Activated CD4-positive, alpha-beta T cell treated with anti-CD3 and anti-CD28 coated beads, Interleukin-10, Interleukin-2, amounts not matched to agents 100 ng/mL and 50 ng/mL, durations not matched to agents 16 hours and 8 hours (primary cell): ENCODE results near the gene CETN3.
"Not testable (repeated sequence)": the region's sequence is repeated elsewhere in the genome, so short reads cannot be mapped to it uniquely, and the experiment has no call there.

ENCODE experiments used
- DNase-seq: peaks from one replicate; pipeline ENCODE4 v3.0.0-alpha.2; 2020

Gene CETN3

DNA sequence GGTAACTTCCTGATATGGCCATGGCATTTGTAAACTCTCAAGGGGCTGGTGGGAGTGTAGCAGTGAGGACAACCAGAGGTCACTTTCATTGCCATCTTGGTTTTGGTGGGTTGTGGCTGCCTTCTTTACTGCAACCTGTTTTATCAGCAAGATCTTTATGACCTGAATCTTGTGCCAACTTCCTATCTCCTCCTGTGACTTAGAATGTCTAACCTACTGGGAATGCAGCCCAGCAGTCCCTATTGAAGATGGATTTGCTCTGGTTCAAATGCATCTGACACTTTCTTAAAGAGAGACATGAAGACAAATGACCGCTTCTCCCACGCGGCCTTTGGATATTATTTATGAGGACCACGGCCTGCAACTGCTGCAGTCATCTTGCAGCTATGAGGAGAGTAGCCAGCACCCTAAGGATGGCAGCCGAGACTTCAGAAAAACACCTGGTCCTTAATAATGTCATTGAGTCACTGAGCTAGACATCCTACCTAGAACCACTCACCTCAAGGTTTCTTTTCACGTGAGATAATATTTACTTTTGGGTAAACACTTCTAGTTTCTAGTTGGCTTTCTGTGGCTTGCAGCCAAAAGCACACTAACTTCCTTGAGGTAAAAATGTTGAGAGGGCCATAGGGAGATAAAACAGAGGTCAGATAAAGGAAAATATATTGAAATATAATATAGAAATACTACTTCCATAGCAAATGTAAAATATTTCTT, 28.2 kb downstream of the CETN3 start:
- DNase-seq: no peak

DNA sequence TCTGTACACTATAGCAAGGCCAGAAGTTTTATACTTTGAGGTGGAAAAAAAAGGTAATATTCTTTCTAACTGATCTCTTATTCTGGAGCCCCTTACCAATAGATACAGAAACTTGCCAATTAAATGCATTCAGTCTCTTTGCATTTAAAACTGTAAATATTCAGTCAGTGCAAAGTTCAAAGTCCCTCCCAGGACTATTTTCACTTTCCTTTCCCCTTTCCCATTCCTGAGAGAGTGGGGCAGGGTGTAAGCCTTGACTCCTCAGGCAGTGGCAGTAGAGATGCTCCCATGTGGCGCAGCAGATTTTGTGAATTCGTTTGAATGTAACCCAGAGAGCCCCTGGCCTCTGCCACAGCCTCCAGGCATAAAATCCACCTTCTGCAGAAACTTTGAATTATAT, 29.9 kb downstream of the CETN3 start:
- DNase-seq: no peak

DNA sequence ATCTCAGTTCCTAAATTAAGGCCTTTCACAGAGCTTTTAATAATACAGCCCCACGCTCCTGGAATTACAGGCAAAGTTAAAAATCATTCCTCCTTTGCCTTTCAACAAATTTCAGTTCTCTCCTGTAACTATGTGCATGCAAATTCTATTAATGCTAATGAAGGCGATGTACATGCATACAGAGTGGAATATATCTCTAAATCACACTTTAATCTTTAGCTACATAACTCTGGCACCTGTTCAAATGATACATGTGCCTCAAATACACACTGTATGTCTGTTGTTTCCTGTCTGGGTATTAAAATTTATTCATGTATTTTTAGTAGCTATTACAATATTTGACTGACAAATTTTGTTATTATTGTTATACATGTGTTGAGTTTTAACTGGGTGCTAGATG, 30.8 kb downstream of the CETN3 start:
- no peak for DNase-seq

DNA sequence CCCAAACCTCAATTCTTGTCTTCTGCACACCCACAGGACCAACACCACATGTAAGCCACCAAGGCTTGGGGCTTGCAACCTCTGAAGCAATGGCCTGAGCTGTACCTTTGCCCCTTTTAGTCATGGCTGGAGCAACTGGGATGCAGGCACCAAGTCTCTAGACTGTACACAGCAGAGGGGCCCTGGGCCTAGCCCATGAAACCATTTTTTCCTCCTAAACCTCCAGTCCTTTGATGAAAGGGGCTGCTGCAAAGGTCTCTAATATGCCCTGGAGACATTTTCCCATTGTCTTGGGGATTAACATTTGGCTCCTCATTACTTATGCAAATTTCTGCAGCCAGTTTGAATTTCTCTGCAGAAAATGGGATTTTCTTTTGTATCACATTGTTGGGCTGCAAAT, 38.3 kb downstream of the CETN3 start:
- DNase-seq: not testable (repeated sequence)

DNA sequence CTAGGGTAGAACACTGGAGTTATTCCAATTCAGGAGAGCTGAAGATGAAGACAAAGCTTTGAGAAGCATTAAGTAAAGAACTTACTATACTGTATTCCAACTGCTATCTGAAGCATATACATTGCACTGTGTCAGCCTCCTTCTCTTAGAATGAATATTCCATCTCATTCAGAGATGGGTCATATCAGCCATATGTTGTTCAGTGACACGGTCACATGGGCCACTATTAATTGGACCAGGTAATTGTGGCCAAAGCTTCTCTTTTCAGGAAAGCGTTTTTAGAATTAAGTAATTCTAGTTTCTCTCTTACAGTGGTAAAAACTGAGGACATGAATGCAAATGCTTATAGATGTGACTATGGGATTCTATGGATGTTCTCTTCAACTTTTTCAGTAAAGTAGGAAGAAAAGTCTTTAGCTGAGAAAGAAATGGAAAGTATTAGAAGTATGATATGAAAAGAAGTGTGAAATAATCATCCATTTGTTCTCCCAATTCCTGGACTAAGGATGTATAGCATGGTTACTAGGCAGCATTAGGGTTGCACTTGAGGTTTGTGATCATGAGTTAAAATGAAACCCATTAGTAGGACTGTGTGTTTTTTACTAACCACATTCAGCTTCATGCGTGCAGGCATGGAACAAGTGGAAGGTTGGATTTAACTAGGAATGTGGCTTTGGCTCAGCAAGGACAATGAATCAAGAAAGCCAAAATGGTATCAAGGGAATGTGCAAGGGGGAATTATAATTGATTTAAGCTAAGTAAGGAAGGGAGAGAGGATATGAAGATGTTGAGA, 40.9 kb downstream of the CETN3 start:
- DNase-seq: no peak

DNA sequence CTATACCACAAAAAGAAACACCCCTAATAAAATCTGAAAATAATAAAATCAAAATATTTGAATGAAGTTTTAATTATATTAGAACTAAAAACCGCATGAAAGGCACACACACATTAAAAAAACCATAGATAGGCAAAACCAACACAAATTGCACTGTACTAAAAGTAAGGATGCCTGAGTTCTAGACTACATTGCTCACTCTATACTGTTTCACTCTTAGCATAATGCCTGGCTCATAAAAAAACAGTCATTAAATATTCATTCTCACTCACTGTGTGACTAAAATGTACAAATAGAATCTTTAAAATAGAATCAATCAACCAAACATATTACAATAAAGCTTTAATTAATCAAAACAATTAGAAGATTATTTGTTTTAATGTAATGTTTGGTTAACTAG, 41.7 kb downstream of the CETN3 start:
- no peak for DNase-seq

DNA sequence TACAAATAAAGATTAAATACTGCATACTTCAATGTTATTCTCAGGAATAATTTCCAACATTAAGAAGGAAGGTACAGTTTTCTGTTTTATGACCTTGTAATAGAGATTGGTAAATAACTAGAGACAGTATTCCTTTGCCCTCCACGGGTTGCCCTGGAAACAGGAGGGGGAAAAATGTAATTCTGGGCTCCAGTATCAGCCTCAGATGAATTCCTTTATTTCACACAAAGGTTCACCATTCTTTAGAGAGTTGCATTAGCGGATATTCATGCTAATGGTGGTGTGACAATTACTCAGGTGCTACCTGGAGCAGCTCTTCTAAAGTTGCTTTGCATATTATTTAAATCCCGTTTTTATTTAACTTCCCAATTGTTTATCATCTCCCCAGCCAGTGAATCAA, 42.6 kb downstream of the CETN3 start:
- no peak for DNase-seq

DNA sequence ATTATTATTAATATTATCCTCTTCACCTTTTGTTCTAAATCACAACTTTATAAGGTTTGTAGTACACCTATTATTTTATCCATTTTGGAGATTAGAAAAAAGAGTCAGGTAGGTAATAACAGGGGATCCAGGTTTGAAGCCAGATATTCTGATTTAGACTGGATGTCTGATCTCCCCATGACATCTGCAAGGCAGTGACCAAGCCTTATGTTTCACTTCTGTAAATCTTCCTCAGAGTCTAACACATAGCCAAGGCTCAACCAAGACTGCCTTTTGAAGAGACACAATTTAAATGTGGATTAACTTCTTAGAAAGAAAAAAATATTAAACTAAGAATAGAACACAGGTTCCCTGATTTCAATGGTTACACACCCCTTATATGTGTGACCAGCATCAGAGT, 44.2 kb downstream of the CETN3 start:
- no peak for DNase-seq

DNA sequence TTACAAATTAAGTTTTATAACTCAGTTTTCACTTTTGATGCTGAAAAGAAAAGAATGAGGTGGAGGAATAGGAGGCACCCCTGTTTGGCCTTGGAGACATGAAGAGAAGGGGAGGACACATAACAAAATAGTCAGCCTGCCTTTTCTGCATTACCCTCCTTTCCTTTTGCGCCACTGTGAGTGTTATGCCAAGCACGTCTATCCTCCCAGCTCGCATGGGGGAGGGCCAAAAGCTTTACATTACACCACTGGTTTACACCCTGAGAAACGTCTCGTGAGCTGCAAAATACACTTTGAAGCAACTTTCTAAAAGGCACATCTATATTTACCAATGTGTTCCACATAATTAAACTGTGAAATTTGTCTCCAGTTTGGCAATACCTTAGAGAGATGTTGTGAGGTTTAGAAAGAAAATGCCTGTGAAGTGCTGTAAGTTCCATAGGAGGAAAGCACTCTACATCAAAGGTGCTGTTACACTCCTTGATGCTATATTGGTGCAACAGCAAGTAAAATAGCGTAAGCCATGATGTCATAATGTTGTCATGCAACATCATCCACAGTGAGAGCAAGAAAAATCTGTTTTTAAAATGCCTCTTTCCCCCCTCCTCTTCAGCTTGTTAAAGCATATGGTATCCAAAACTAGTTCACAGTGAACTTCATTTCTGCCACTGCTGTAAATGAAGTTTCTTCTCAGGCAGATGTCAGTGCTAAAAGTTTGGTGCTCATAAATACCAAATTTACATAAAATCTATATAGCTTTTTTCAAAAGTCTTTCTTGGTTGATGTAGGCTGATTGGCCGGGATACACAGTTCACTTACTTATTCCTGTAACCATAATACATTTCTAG, 50.3 kb downstream of the CETN3 start:
- DNase-seq: no peak

DNA sequence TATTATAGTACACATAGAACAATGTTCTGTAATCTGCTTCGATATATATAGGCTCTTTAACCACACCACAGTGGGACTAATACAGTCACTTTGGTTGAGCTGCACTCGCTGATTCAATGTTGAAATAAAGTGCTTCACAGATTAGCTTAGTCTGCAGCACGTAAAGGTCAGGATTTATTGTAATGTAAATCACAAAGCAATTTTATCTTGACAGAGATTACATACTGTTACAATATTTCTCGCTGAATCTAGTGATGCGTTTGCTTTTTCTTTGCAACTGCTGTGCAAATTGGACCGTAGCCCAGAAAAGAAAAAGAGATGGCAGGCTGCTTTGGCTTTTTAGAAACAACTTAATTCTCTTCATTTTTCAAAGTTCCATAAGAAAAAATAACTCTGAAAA, 52.9 kb downstream of the CETN3 start:
- DNase-seq: no peak

DNA sequence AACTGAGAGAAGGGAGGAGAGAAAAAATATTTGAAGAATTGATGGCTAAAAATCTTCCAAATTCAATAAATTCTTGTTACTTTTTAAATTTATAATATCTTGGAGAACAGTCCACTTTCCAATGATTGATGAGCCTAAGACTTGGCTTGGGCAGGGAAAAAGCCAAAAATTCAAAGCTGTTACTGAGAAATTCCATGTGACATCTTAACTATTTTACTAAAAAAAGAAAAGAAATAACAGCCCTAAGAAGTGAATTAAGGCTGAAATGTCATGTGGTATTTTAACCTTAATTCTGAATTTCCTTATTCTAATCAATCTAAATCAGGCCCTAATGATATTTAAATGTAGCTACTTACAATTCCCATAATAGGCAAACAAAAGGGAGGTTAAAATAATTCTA, 53.4 kb downstream of the CETN3 start:
- no peak for DNase-seq

DNA sequence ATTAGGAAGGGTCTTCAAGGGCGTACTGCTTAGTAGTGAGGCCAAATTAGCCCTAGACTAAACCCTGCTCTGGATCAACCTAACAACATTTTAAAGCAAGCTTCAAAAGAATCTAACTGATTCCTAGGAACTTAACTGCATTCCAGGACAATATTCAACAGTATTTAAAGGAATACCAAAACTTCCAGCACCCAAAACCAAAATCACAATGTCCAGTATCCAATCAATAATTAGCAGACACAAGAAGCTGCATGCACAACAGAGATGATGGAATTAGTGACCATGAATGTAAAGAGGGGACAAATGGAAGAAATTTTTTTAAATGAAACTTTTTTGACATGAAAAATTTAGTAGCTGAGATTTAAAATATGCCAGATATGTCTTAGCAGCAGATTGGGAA, 53.9 kb downstream of the CETN3 start:
- no peak for DNase-seq

DNA sequence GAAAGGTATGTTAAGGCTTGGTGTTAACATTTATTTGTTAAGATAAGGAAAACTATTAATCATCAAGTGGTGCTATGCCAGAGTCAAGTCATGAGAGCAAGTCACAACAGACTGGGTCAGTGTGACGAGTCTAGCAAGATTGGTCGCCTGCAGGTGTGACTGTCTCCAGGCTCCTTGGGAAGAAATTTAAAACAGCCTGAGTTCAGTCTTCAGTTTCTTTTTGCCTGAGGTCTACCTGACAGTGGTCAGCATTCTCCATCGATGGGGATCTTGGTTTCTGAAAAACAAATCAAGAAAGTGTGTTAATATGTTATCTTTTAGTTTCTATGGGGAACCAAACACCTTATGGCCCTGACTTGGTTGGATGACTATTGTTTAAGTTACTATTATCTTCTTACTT, 56.3 kb downstream of the CETN3 start:
- DNase-seq: no peak

DNA sequence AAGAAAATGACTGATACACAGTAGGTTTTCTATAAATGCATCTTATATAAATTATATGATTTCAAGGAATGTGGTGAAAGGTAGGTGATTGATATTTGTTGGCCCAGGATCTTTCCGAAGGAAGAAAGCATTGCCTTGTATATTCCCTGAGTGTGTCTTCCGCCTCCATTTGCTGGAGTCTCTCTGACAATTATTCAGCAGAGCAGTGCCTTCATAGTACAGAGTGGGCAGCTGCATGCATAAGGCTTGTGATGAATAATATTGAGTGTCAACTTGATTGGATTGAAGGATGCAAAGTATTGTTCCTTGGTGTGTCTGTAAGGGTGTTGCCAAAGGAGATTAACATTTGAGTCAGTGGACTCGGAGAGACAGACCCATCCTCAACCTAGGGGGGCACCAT, 58.5 kb downstream of the CETN3 start:
- no peak for DNase-seq

DNA sequence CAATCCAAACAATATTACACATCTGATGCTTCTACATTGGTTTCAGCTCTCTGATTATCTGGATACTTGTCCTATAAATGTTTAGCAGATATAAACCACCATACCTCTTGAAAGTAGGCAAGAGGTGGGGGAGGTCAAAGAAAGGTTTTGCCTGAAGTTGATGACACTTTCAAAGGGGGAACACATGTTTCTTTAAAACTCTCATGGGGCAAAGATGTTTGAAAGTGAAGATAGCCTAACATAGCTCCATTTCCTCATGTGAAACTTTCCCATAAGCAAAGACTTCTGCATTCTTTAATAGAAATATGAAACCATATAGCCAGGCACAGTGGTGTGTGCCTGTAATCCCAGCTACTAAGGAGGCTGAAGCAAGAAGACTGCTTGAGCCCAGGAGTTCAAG, 62.1 kb downstream of the CETN3 start:
- no peak for DNase-seq

DNA sequence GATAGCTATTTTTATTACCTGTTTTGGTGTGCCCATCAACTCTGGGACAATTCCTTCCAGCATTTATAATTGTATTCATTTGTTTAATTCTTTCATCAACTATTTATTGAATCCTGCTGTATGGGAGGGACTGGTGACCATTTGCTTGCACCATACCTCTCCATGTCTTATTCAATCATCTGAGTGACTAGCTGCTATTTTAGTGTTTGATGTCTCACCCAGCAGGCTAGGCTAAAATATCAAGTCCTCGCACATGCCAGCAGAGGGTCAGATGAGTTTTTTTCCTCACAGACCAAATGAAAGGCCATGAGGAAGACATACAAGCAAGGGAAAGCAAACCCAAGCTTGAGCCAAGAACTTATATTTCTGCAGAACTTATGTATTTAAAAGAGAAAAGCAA, 63.9 kb downstream of the CETN3 start:
- no peak for DNase-seq

DNA sequence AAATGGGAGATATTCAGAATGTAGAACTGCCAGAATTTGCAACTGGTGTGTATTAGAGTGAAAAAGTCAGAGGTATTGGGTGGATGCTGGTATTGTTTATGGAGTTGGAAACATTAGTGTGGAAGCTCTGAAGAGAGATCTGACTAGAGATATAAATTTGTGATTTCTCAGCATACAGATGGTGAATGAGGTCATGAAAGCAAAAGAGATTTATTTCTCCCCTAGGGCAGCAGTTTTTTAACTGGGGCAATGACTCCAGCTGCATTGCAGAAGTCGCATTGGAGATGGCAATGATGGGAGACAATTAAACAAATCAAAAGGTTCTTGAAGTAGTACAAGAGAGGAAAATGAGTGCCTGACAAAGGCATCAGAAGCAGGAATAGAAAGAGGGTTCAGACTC, 64.9 kb downstream of the CETN3 start:
- no peak for DNase-seq

DNA sequence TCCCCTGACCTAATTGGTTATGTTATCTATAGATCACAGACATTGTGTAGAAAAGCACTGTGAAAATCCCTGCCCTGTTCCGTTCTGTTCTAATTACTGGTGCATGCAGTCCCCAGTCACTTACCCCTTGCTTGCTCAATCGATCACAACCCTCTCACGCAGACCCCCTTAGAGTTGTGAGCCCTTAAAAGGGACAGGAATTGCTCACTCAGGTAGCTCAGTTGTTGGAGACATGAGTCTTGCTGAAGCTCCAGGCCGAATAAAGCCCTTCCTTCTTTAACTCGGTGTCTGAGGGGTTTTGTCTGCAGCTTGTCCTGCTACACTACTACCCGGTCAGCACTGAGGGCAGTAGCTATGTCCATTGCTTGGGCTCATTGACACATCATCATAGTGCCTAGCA, 65.8 kb downstream of the CETN3 start:
- DNase-seq: not testable (repeated sequence)

DNA sequence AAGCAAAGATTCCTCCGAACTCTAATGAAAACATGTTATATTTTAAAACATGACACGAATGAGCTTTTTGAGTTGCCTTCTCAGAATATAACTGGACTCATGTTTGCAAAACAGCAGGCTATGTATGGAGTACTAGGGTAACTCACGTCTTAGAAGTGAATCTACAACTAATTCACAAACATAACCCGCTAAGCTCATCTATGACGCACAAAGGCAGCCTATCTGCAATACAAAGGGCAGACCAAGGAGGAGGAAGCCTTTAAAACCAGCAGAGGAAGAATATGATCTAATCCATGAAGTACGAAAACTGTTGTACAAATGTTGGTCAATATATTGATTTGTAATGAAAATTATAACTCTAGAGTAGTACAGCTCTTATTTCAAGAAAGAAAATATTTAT, 67.0 kb downstream of the CETN3 start:
- no peak for DNase-seq
